ENCODE measurements around the gene C6orf132. TPM values are rescaled to one million over a fixed set of nuclear protein-coding genes. Genes with fewer than 3 reads are reported as not detected.

C6orf132 gene
- total and polyA plus RNA-seq, 2 experiments from 2014 or later: 22.2 to 40.9 TPM

DNA sequence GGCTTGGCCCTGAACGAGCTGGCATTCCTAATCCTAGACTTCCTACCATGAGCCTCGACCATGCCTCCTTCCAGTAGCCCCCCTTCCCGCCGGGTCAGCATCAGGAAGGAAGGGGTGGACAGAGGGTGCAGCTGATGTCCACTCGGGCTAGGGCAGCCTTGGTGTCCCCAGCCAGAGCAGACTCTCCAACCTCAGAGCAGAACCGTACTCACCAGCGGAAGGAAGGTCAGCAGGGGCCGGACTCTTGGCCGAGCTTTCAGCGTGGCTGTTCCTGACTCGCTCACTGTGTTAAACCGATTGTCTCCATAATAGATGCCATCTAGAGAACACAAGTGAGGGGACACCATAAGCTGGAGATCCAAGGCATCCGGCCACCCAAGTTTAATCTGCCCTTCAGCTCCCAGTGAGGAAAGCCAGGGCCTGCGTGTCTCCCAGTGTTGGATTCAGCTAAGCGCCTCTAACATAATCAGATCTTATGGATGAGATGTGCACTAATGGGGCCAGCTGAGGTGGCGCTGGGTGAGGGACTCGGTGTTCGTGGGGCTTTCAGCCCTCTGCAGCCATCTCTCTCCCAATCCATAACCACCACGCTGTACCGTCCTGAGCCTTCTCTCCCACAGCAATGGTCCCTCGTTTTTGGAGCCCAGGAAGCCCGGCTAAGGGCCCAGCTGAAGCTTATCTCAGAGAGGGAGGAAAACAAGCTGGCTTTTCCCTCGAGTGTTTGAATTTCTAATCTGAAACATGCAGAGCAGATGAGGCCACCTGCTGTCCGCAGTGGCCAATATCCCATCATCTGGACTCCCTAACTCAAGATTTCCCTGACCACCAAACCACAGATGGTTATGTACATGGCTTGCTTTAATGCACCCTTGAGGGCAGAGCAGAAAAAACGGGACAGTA, 13.7 kb downstream of the C6orf132 start:
- H3K27me3 ChIP-seq (ENCODE audit: insufficient read depth): no peaks in the 10 kb centered on the region
- ATAC-seq: no peak

More for the DNA sequence above, 13.7 kb downstream of the C6orf132 start:
- H3K4me1 ChIP-seq (ENCODE audit: insufficient read depth): peaks cover 4% of the 10 kb centered on the region; the same call in 1 of the 2 replicates
- no peak overlapping the region for H3K27ac ChIP-seq (ENCODE audit: low read depth)
- H3F3A ChIP-seq (replicated peaks; ENCODE audit: low read depth): peaks cover 2% of the 10 kb centered on the region; the same call in 1 of the 2 replicates
- H3K9me2 ChIP-seq (ENCODE audit: insufficient read depth): no peaks in the 10 kb centered on the region
- peaks cover 79% of the 10 kb centered on the region for H3K36me3 Mint-ChIP-seq (ENCODE audit: low read depth)
- peaks cover 12% of the 10 kb centered on the region for H3K4me1 Mint-ChIP-seq
- no peaks in the 10 kb centered on the region for H3K9me3 Mint-ChIP-seq
- H3K4me2 ChIP-seq: no peak overlapping the region
- peaks cover 6% of the 10 kb centered on the region for H3K27me3 Mint-ChIP-seq (ENCODE audit: insufficient read depth, low read depth, poor library complexity)
- H3K27ac Mint-ChIP-seq: no peak overlapping the region
- no peak for DNase-seq (ENCODE audit: low spot score)
- no peak overlapping the region for H3K4me3 Mint-ChIP-seq
- no peak overlapping the region for H2AFZ ChIP-seq
- TF ChIP-seq ZNF462 (CRISPR knock-in tag; IDR thresholded peaks at IDR 0.05) (no peak), STAT1 (IDR thresholded peaks at IDR 0.05; ENCODE audit: unreplicated experiment) (no peak), ZNF331 (CRISPR knock-in tag; IDR thresholded peaks at IDR 0.05; ENCODE audit: low read depth) (no peak)
- no peak overlapping the region for H3K4me3 ChIP-seq
- peaks cover 28% of the 10 kb centered on the region for H3K36me3 ChIP-seq (ENCODE audit: insufficient read depth)
- H4K20me1 ChIP-seq (replicated peaks; ENCODE audit: insufficient read depth): peaks cover 34% of the 10 kb centered on the region
- peaks cover 35% of the 10 kb centered on the region for H3K79me2 ChIP-seq (replicated peaks; ENCODE audit: insufficient read depth)
